Measurements from ENCODE around the gene ADSL.

Gene ADSL

DNA sequence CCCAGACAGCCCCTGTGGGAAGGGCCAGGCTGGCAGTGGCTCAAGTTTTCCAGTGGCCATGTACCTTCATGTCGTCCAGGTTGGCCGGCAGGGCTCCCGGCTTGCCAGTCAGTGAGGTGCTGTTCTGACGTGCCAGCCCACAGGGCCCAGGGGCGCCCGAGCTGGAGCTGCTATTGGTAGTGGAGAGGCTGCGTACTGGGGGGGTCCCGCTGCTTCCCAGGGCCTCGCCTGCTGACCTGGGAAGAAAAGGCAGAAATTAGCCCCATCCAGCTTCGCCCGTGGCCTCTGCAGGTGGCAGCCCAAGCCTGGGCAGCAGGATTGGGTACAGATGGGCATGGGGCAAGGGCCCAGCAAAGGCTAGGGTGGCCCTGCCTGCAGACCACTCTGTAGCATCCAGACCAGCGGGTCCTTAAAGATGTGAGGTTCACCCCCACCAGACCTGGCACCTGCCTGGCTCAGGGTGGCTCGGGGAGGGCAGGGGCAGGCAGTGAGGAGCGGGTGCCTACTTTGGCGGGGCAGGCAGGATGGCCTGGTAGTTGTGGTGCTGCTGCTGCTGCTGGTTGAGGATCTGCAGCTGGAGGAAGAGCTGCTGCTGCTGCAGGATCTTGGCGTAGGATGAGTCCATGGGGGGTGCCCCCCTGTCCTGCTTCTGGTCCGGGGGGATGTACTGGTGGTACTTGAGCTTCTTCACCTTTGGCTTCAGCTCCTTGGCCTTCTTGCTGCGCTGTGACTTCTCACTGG, 74.2 kb downstream of the ADSL start:
- DNase-seq, result no peak

DNA sequence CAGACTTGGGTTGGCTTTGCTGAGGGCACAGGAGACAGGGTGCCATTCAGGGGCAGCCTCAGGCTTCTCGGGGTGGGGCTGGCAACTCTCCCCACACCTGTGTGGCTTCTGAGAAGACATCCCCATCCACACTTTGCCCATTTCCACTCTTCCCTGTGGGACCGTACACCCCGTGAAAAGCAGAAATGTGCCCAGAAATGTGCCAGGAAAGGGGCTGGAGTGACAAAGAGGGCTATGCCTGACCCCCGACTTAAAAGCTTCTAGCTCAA, 74.7 kb downstream of the ADSL start:
- DNase-seq, result no peak

DNA sequence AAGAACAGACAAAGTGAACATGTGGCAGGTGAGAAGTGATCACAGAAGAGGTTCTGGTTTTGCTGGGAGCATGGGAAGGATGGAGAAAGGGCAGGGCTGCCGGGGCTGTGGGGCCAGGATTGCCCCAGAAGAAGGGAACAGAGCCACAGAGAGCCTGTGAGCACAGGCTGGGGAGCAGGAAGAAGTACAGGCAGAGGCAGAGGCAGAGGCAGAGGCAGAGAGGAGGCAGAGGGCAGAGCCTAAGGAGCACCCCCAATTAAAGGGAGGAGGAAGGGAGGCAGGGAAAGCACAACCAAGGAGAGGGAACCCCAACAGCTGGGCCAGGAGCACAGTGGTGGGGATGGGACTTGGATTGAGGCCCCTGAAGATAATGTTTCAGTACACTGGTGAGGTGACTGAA, 75.6 kb downstream of the ADSL start:
- no peak for DNase-seq

DNA sequence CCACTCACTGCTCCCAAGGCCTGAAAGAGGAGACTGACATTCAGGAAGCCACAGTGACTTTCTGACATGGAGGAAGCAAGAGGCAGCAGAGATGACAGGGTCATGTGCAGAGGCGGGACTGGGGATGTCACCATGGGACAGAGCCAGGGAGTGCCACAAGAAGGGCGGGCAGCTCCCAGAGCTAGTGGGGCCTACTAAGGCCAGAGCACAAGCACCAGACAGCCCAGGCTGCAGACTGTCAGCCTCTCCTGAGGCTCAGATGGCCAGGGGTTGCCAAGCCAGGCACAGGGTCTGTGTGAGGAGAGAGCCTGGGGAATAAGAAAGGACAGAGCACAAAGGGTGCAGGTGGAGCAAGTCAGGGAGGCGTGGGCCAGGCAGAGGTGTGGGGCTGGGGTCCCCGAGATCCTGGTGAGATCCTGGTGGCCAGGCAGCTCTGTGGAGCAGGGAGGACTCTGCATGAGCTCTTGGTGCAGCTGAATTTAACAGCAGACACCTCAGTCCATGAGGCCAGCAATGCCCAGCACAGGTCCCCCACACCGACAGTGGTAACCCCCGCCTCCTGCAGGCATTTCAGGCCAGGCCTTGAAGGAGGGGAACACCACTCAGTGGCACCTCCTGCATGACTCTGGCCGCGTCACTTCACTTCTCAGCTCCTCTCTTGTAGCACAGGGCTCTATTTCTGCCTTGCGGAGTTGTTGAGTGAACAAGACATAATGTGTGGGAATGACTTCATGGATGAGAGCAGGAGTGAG, 76.4 kb downstream of the ADSL start:
- no peak for DNase-seq

DNA sequence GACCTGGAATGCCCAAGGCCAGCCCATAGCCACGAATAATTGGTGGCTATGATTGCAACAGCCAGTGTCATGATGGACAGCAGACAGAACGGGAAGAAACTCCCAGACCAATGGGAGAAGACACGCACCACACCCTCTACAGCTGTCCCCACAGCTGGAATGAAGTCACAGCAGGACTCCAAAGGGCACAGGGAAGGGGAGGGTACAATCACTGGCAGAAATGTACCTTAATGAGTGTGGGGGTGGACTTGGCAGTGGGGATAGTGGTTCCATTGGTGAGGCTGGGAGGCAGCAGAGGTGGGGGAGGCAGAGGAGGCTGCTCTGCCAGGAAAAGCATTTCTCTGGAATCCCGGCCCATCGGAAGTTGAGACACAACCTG, 77.0 kb downstream of the ADSL start:
- no peak for DNase-seq

DNA sequence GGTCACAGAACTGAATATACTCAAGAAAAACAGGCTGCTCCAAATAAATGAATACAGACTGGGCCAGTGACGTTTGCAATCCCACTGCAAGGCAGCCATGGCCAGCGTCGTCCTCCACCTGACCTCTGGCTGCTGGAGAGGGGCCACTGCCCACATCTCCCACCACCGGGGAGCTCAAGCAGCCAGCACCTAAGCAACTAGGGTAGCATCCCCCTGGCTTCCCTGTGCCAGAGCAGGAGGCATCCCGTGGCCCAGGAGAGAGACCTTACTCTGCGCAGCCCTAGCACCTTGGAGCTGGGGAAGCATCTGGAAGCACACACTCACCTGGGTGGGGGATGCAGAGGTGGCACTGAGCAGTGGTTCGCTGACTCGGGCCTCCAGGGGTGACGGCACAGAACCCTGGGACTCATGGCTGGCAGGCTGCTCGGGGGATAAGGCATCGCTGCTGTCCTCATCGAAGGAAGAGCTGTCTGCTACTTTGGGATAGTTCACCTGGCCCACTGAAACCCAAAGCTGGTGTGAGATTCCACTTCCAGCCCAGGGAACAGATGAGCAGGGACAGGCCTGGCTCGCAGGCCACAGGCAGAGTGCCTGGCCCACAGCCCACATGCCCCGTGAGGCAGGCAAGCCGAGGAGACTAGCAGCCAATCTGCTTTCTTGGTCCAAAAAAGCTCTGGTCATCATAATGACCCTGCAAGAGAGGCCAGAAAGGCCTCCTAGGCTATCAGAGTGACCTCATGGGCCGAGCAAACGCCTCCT, 77.8 kb downstream of the ADSL start:
- DNase-seq, result no peak

DNA sequence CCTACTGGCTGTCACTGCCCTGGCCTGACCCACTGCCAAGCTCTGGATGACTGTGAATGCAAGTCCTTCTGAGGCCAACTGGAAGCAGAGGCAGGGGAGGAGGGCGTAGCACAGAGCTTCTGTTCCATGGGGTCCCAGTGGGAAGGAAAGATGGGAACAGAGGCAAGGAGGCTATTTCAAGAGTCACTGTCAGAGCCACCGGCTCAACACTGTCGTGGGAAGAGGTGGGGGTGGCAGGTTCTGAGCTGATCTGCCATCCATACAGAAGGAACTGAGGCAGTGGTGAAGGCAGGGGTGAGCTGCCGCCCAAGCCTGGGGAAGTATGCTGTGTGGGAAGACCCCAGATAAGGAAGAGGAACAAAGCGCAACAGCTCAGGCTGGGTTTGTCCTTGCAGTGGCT, 78.8 kb downstream of the ADSL start:
- no peak for DNase-seq

DNA sequence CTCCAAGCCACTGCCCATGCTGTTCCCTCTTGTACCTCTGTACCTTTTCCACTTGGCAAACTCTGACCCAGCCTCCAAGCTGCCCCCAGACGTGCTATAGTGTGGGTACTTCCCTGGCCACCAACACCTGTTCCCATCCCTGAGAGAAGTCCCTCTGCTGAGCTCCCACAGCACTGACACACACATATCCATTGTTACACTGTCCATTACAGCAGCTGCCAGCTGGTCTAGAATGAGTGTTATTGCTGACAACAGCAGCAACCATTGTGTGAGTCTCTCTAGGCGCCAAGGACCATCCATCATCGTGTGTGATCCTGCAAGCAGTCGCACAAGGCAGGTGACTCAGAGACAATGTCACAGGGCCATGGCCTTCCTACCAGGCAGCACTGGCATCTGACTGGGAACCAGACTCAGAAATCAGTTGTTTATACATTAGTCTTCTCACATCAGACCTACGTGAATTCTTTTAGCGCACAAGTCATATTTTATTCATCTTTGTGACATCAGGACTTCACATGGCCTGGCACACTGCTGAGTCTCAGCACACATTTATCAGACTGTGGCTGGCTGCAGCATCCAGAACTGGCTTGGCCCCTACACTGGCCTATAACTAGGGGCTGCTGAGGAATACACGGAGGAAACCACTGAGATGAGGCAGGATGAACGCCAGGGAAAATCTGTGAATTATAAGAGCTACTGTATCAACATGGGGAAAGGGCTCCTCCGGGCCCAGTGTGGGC, 80.5 kb downstream of the ADSL start:
- no peak for DNase-seq

DNA sequence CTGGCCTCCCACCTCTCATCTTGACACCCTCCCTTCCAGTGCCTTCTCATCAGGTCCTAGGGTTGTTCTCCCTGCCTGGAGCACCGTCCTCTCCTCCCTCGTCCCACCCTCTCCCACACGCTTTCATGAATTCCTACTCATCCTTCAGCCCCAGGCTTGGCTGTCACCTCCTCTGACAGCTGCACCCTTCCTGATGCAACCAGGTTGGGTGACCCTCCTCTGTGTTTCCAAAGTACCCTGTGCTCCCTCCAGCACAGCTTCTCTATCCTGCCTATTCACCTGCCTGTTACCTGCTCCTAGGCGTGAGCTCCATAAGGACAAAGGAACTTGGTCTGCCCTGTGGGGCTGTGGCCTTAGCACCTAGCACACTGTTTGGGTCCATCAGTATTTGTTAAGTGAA, 82.5 kb downstream of the ADSL start:
- DNase-seq, result no peak

DNA sequence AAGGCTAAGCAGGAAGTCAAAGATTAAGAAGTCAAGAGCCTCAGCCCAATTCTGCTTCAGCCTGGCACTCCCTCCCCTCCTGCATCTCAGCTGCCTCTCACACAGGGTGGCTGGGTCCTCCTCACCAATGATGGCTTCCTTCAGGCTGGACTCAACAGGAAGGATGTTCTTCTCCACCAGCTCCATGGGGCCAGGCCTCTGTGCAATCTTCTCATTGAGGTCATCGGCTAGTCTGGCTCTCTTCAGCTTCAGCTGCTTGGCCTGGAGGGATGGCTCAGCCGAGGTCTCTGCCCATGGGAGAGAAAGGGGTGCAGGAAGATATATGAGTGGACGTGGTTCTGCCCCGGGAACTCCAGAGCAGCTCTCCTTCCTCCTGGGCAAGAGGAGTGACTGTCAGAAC, 83.2 kb downstream of the ADSL start:
- no peak for DNase-seq

DNA sequence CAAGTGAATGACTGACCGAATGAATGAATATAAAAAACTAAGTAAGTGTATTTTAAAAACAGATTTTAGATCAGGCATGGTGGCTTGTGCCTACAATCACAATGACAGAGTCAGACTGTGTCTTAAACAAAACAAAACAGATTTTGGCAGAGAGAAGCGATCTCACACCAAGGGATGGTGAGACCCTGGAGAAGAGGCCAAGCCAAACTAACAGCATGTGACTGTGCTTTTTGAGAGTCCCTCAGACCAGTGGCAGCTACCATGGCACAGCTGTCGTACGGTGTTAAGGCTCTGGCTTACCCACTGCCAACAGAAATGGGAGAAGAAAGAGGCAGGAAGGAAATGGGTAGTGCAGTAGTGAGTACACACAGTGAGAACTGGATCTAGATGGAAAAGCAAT, 84.7 kb downstream of the ADSL start:
- no peak for DNase-seq

DNA sequence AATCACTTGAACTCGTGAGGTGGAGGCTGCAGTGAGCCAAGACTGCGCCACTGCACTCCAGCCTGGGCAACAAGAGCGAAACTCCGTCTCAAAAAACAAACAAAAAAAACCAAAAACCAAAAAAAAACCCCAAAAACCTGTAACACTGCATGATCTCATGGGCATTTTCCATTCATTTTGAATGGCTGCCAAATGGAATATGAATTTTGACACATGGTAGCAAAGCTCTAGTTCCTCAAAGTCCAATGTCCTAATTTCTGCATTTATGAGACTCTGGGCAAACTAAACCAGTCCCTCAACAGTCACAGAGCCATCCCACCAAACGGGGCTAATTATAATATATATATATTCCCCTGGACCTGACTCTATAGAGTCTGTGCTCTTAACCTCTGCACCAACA, 85.9 kb downstream of the ADSL start:
- no peak for DNase-seq

DNA sequence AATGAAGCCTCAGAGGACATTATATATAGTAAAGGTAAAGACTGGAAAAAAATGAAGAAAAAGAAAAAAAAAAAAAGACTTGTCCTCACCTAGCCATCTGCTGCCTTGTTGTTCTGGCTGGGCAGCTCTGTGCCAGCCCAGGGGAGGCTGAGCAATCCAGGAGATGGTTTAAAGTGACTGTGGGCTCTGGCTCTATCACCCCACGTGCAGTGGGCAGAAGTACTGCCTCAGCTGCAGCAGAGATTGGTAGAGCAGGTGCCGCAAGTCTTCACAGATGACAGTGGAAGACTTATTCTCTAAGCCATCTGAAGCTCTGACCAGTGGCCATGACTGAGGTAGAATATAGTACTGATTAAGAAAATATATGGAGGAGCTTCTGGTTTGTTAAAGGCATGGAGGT, 86.3 kb downstream of the ADSL start:
- no peak for DNase-seq

DNA sequence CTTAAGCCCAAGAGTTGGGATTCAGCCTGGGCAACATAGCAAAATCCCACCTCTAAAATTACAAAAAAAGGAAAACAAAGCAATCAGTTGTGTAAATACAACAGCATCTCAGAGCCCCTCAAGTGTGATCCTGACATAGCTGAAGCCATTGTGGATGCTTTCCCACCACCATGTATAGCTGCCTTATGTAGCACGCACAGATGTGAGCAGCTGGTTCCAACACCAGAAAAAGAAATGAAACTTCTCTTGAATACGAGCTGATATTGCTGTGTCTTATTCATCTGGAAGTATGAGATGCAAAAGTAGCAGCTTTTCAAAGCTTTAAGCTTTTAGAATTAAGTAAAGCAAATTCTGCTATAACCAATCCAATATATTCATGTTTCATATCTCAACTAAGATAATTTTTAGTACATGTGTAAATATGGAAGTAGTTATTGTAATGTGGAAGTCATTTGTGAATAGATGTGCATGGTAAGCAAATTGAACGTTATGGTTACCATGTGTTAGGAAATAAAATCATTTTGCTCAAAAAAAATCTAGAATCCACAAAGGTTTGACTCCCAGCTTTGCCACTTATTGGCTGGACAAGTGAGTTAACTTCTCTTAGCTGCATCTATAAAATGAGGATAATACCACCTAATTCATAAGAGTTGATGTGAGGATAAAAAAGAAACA, 87.3 kb downstream of the ADSL start:
- DNase-seq, result no peak

DNA sequence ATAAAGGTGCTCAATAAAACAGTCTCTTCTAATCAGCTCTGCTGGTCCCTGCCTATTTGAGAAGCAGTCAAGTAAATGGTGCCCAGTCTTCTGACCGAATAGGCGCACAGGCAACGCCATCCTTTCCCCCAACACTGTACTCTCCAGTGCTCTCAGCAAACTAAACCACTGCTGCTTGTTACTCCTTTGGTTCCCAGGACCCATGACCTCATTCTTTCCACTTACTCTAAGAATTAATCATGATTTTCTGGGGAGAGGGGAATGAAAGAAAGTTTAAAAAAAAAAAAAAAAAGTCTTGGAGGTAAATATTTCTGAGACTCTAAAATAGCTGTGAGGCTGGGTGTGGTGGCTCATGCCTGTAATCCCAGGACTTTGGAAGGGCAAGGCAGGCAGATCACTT, 87.8 kb downstream of the ADSL start:
- no peak for DNase-seq

DNA sequence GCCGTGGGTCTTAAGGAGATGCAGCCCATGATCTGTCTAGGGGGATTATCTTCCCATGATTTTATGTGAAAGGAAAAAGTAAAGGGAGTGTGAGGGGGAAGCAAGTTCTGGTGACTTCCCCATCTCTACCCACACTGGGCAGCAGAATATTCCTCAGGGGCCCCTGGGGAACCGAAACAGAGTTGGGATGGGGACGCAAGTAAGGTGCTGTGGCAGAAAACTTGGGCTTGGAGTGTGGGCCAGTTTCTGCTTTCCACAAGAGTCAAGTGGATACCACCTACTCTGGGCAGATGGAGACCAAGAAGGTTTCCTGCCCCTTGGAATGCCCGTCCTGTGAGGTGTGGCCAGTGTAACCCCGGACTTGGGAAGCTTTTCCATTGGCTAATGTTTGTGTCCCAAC, 88.4 kb downstream of the ADSL start:
- no peak for DNase-seq

DNA sequence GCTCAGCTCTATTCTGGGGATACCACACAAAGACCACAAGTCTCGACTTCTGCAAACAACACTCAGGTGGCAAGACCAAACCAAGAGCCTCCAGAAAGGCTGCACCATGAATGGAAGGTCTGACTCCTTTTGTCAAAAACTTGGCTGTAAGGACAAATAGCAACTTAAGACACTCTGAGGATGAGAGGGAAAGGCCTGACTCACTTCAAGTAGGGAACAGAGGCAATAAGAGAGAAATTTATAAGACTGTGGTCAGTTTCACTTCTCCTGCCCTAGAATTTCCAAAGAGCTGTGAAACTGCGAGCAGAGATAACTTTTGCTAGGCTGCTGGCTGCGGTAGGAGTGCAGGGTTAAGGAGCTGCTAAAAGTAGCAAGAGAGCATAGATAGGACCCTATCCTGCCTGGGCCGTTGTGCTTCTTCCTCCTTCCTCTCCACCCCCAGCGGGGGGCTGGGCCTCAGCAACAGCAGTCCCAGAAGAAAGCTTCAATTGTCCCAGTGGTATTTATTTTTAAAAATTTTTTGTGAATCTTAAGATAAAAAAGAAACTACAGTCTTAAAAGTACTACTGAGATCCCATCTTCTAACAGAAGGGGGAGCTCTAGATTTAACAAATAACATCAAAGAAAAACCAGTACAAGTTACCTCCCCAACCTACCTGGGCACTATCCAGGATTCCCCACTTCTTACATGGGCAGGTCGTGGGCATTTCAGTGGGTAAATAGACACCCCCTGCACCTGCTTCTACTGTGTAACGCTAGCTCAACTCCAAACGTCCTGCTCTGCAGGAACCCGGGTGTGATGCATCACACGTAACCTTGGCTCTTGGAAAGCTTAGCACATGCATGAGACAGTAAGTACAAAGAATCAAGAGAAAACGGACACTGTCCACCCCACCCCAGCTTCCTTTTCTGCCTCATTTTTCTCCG, 90.5 kb downstream of the ADSL start:
- peak in 2 of 5 experiments; percentile 23 to 65 for DNase-seq

Data from T-helper 2 cell (primary cell).